Measurements from ENCODE around the gene L2HGDH. TPM values are rescaled to one million over a fixed set of nuclear protein-coding genes. Genes with fewer than 3 reads are reported as not detected.

L2HGDH gene
- total RNA-seq, 2 donors from 2014 or later: 1.5 to 3.7 TPM

DNA sequence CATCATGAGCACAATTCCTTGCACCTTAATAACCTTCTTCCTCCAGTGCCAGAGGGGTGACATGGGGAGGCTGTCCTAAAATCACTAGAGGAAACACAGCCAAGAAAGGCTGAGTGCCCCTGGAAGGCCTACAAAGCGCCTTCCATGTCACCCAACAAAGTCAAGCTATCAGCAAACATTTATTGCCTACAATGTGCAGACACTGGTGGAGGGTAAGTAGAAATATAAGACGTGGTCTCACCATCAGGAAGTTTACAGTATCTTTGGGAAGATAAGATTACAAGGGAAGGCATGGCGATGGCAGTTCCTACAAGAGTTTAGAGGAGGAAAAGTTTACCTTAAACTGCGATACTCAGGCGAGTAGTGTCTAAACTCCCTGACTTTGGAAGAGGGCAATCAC lies 28.0 kb upstream of the L2HGDH start:
- H3K27ac ChIP-seq: no peak overlapping the region
- DNase-seq (ENCODE audit: low spot score) (no peak), ATAC-seq (ENCODE audit: insufficient number of reproducible peaks, low FRiP score, low read depth) (no peak)
- H3K36me3 ChIP-seq: no peaks in the 10 kb centered on the region
- peaks cover 10 to 29% of the 10 kb centered on the region in 2 donors for H3K4me1 ChIP-seq (ENCODE audit: control insufficient read depth in 1 of 2, low read depth in 2 of 2)
- no peak overlapping the region for H3K4me3 ChIP-seq
- no peaks in the 10 kb centered on the region for H3K27me3 ChIP-seq (replicated peaks; ENCODE audit: insufficient read depth)
- H3K9me3 ChIP-seq: no peaks in the 10 kb centered on the region
- TF ChIP-seq CTCF (IDR thresholded peaks at IDR 0.05): no peak

- no peak overlapping the region for H3K4me3 ChIP-seq
- H3K4me1 ChIP-seq (ENCODE audit: control insufficient read depth in 1 of 2, low read depth in 2 of 2): peaks cover 10 to 32% of the 10 kb centered on the region in 2 donors
- H3K27ac ChIP-seq: no peak overlapping the region
- H3K27me3 ChIP-seq (replicated peaks; ENCODE audit: insufficient read depth): no peaks in the 10 kb centered on the region
- ATAC-seq (ENCODE audit: insufficient number of reproducible peaks, low FRiP score, low read depth) (no peak), DNase-seq (ENCODE audit: low spot score) (no peak)
- no peaks in the 10 kb centered on the region for H3K36me3 ChIP-seq
- no peaks in the 10 kb centered on the region for H3K9me3 ChIP-seq
- TF ChIP-seq CTCF (IDR thresholded peaks at IDR 0.05): no peak
Measured at GRCh38 chr14:50339178-50339804, 27.3 kb upstream of the L2HGDH start.

- H3K4me1 ChIP-seq (ENCODE audit: control insufficient read depth in 1 of 2, low read depth in 2 of 2): peaks cover 10 to 30% of the 10 kb centered on the region in 2 donors
- H3K9me3 ChIP-seq: no peaks in the 10 kb centered on the region
- no peak overlapping the region for H3K4me3 ChIP-seq
- H3K27me3 ChIP-seq (replicated peaks; ENCODE audit: insufficient read depth): no peaks in the 10 kb centered on the region
- H3K27ac ChIP-seq: no peak overlapping the region
- no peak for TF ChIP-seq CTCF (IDR thresholded peaks at IDR 0.05)
- ATAC-seq (ENCODE audit: insufficient number of reproducible peaks, low FRiP score, low read depth): no peak
- no peaks in the 10 kb centered on the region for H3K36me3 ChIP-seq
- DNase-seq (ENCODE audit: low spot score): no peak
Measured at GRCh38 chr14:50338587-50338986, 26.6 kb upstream of the L2HGDH start.

DNA sequence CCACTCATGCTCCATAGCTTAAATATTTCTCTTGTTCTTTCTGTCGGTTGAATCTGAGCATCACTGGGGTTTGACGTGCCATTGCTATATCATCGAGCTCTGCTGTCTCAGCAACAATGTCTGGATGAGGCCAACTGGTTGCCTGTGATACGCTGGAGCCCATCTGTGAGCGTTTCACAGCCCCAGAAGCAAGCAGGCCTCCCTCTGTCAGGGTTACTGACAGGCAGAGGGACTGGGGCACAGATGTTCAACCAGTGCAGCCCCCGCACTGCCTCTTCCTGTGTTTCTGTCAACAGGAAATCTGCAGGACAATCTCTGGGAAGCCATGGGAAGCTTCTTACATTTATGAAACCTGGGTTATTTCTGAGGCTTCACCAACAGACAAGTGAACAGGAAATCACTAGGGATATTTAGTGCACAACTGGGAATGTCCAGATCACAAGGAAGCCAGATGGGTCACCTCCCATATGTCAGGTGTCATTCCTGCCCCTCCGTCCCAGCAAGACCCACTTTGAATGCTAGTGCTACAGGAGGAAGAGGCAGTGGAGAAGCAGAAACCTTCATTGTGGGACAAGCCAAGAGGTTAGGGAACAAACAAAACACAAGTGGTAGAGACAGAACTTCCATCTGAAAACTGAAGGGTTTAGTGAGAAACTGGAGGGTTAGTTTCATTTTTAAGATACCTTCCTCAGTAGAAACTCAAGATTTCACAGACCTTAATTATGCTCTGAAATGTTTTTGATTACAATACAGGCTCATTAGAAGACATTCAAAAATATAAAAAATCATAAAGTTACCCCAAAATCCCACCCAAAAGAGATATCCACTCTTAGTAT lies 24.2 kb upstream of the L2HGDH start:
- Histone ChIP-seq H3K4me1 (ENCODE audit: control insufficient read depth in 1 of 2, low read depth in 2 of 2) (peaks cover 5 to 15% of the 10 kb centered on the region in 2 donors), H3K27ac (no peak overlapping the region), H3K36me3 (no peaks in the 10 kb centered on the region), H3K9me3 (no peaks in the 10 kb centered on the region), H3K27me3 (replicated peaks; ENCODE audit: insufficient read depth) (no peaks in the 10 kb centered on the region), H3K4me3 (no peak overlapping the region)
- no peak for DNase-seq (ENCODE audit: low spot score)
- no peak for ATAC-seq (ENCODE audit: insufficient number of reproducible peaks, low FRiP score, low read depth)
- TF ChIP-seq CTCF (IDR thresholded peaks at IDR 0.05): no peak

GRCh38 chr14:50335389-50335788 lies 23.4 kb upstream of the L2HGDH start:
- no peak overlapping the region for H3K27ac ChIP-seq
- peaks cover 5 to 15% of the 10 kb centered on the region in 2 donors for H3K4me1 ChIP-seq (ENCODE audit: control insufficient read depth in 1 of 2, low read depth in 2 of 2)
- TF ChIP-seq CTCF (IDR thresholded peaks at IDR 0.05): no peak
- no peak overlapping the region for H3K4me3 ChIP-seq
- no peaks in the 10 kb centered on the region for H3K27me3 ChIP-seq (replicated peaks; ENCODE audit: insufficient read depth)
- no peaks in the 10 kb centered on the region for H3K9me3 ChIP-seq
- H3K36me3 ChIP-seq: peaks cover 4% of the 10 kb centered on the region
- DNase-seq (ENCODE audit: low spot score): no peak
- ATAC-seq (ENCODE audit: insufficient number of reproducible peaks, low FRiP score, low read depth): no peak
